Ishikawa (cell line): ENCODE data around the gene ASCL2.

Source experiments
- CEBPB ChIP-seq: IDR thresholded peaks from 2 replicates; pipeline ENCODE4 v1.6.1; 2012
- CREB1 ChIP-seq: IDR thresholded peaks from 2 replicates; pipeline ENCODE4 v1.6.1; 2012; ENCODE audit warnings: low read depth
- EGR1 ChIP-seq: IDR thresholded peaks from 2 replicates; pipeline ENCODE4 v1.6.1; 2012
- EP300 ChIP-seq: IDR thresholded peaks from 2 replicates; pipeline ENCODE4 v1.6.1; 2012; ENCODE audit warnings: borderline replicate concordance
- FOXM1 ChIP-seq: IDR thresholded peaks from 2 replicates; pipeline ENCODE4 v1.6.1; 2012; ENCODE audit warnings: low read depth, borderline replicate concordance
- MAX ChIP-seq: IDR thresholded peaks from 2 replicates; pipeline ENCODE4 v1.6.1; 2012
- NFIC ChIP-seq: IDR thresholded peaks from 2 replicates; pipeline ENCODE4 v1.6.1; 2012
- RAD21 ChIP-seq: IDR thresholded peaks from 2 replicates; pipeline ENCODE4 v1.6.1; 2012; ENCODE audit warnings: low read depth
- REST ChIP-seq: IDR thresholded peaks from 2 replicates; pipeline ENCODE4 v1.6.1; 2012; ENCODE audit warnings: low read depth, mild to moderate bottlenecking
- TAF1 ChIP-seq: IDR thresholded peaks from 2 replicates; pipeline ENCODE4 v1.6.1; 2012; ENCODE audit warnings: low read depth, mild to moderate bottlenecking
- TCF12 ChIP-seq: IDR thresholded peaks from 2 replicates; pipeline ENCODE4 v1.6.1; 2012; ENCODE audit warnings: low read depth
- TEAD4 ChIP-seq: IDR thresholded peaks from 2 replicates; pipeline ENCODE4 v1.6.1; 2012
- USF1 ChIP-seq: IDR thresholded peaks from 2 replicates; pipeline ENCODE4 v1.6.1; 2012
- YY1 ChIP-seq: IDR thresholded peaks from 2 replicates; pipeline ENCODE4 v1.6.1; 2012; ENCODE audit warnings: low read depth
- ZBTB7A ChIP-seq: IDR thresholded peaks from 2 replicates; pipeline ENCODE4 v1.6.1; 2012; ENCODE audit warnings: low read depth

Gene ASCL2

GRCh38 chr11:2297623-2298030, 27.2 kb upstream of the ASCL2 start:
- TF ChIP-seq USF1: no peak
- TF ChIP-seq REST: no peak
- TF ChIP-seq EP300: no peak
- TF ChIP-seq RAD21: no peak
- TF ChIP-seq TAF1: no peak
- no peak for TF ChIP-seq TEAD4
- TF ChIP-seq CREB1: no peak
- no peak for TF ChIP-seq CEBPB
- TF ChIP-seq NFIC: no peak
- TF ChIP-seq MAX: no peak
- no peak for TF ChIP-seq FOXM1
- TF ChIP-seq ZBTB7A: no peak
- no peak for TF ChIP-seq YY1
- TF ChIP-seq EGR1: no peak
- no peak for TF ChIP-seq TCF12

GRCh38 chr11:2296913-2297622, 26.7 kb upstream of the ASCL2 start:
- TF ChIP-seq RAD21 (no peak), TAF1 (no peak), REST (no peak), ZBTB7A (no peak), NFIC (no peak), YY1 (no peak), FOXM1 (no peak), CEBPB (no peak), EP300 (no peak), USF1 (no peak), CREB1 (no peak)

- TF ChIP-seq TEAD4: no peak
- TF ChIP-seq ZBTB7A: no peak
- no peak for TF ChIP-seq CEBPB
- no peak for TF ChIP-seq NFIC
- no peak for TF ChIP-seq CREB1
- TF ChIP-seq EP300: no peak
- no peak for TF ChIP-seq USF1
- TF ChIP-seq RAD21: no peak
- TF ChIP-seq TCF12: no peak
- TF ChIP-seq MAX: no peak
- TF ChIP-seq TAF1: no peak
- no peak for TF ChIP-seq YY1
- TF ChIP-seq FOXM1: no peak
- no peak for TF ChIP-seq REST
- TF ChIP-seq EGR1: no peak
These were observed 25.9 kb upstream of the ASCL2 start for GRCh38 chr11:2295971-2296912.
